Rectal smooth muscle tissue (tissue), 1 donor: ENCODE measurements around the gene B4GALT1.

ENCODE experiments used
- H3K27ac ChIP-seq: one replicate; pipeline ENCODE4 v1.7.0; 2013; ENCODE audit warnings: low read depth, low read length, inconsistent platforms
- H3K27me3 ChIP-seq: one replicate; pipeline ENCODE4 v1.7.0; 2013; ENCODE audit warnings: low read length; ENCODE audit not compliant: control insufficient read depth, insufficient read depth
- H3K36me3 ChIP-seq: one replicate; pipeline ENCODE4 v1.7.0; 2013; ENCODE audit warnings: low read length; ENCODE audit not compliant: control insufficient read depth, insufficient read depth
- H3K4me1 ChIP-seq: one replicate; pipeline ENCODE4 v1.7.0; 2013; ENCODE audit warnings: low read length; ENCODE audit not compliant: control insufficient read depth, insufficient read depth
- H3K4me3 ChIP-seq: one replicate; pipeline ENCODE4 v1.7.0; 2013; ENCODE audit warnings: low read length
- H3K9ac ChIP-seq: one replicate; pipeline ENCODE4 v1.7.0; 2013; ENCODE audit warnings: low read length

B4GALT1 gene

DNA sequence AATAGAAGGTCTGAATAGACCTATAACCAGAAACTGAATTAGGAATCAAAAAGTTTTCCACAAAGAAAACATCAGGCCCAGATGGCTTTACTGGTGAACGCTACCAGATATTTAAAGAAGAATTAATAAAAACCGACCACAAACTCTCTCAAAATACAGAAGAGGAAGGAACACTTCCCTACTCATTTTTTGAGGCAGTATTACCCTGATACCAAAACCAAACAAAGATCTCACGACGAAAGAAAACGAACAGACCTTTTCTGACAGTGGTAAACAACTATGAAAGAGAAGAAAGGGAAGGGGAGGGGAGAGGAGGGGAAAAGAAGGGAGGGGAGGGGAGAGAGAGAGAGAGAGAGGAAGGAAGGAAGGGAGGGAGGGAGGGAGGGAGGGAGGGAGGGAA, 13.5 kb downstream of the B4GALT1 start:
- Histone ChIP-seq H3K4me1 (peaks cover 25% of the 10 kb centered on the region), H3K9ac (no peak overlapping the region), H3K27me3 (no peaks in the 10 kb centered on the region), H3K27ac (no peak overlapping the region), H3K4me3 (no peak overlapping the region), H3K36me3 (no peaks in the 10 kb centered on the region)

- H3K27me3 ChIP-seq: no peaks in the 10 kb centered on the region
- H3K27ac ChIP-seq: no peak overlapping the region
- peaks cover 22% of the 10 kb centered on the region for H3K4me1 ChIP-seq
- no peaks in the 10 kb centered on the region for H3K36me3 ChIP-seq
- no peak overlapping the region for H3K9ac ChIP-seq
- H3K4me3 ChIP-seq: no peak overlapping the region
Observed at GRCh38 chr9:33153001-33153400, 14.1 kb downstream of the B4GALT1 start.

GRCh38 chr9:33151601-33152000, 15.5 kb downstream of the B4GALT1 start:
- H3K9ac ChIP-seq: no peak overlapping the region
- H3K27ac ChIP-seq: peak overlapping the region; percentile 80
- no peaks in the 10 kb centered on the region for H3K36me3 ChIP-seq
- H3K4me1 ChIP-seq: peaks cover 15% of the 10 kb centered on the region
- H3K4me3 ChIP-seq: no peak overlapping the region
- no peaks in the 10 kb centered on the region for H3K27me3 ChIP-seq

DNA sequence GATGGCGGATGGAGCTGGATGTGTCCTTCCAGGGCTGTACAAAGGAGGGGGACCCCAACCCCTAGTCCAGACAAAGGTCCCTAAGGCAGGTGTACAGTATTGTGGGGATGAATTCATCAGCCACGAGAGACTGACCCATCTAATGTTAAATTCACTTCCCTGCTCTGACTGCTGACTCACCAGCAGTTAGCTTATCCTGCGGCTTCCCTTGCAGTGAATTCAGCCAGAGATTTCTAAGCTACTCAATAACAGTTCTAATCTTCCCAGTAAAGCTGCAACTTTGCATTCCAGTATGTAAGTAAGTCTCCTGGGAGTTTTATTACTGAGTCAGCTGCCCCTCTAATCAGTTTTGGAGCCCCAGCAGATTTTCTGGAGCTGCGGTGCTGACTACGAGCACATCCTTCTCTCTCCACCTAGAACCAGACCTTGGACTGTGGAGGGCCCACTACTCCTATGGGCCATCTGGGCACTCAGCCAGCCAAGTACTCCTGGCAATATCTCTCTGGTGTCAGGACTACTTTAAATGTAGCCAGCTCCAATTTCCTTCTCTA, 16.1 kb downstream of the B4GALT1 start:
- Histone ChIP-seq H3K9ac (no peak overlapping the region), H3K4me3 (no peak overlapping the region), H3K4me1 (peaks cover 13% of the 10 kb centered on the region), H3K27me3 (no peaks in the 10 kb centered on the region), H3K27ac (peak overlapping the region; percentile 80), H3K36me3 (no peaks in the 10 kb centered on the region)

GRCh38 chr9:33148367-33149014, 18.6 kb downstream of the B4GALT1 start:
- peaks cover 13% of the 10 kb centered on the region for H3K4me1 ChIP-seq
- no peak overlapping the region for H3K4me3 ChIP-seq
- H3K27ac ChIP-seq: no peak overlapping the region
- no peaks in the 10 kb centered on the region for H3K27me3 ChIP-seq
- H3K36me3 ChIP-seq: peaks cover under 1% of the 10 kb centered on the region
- no peak overlapping the region for H3K9ac ChIP-seq

DNA sequence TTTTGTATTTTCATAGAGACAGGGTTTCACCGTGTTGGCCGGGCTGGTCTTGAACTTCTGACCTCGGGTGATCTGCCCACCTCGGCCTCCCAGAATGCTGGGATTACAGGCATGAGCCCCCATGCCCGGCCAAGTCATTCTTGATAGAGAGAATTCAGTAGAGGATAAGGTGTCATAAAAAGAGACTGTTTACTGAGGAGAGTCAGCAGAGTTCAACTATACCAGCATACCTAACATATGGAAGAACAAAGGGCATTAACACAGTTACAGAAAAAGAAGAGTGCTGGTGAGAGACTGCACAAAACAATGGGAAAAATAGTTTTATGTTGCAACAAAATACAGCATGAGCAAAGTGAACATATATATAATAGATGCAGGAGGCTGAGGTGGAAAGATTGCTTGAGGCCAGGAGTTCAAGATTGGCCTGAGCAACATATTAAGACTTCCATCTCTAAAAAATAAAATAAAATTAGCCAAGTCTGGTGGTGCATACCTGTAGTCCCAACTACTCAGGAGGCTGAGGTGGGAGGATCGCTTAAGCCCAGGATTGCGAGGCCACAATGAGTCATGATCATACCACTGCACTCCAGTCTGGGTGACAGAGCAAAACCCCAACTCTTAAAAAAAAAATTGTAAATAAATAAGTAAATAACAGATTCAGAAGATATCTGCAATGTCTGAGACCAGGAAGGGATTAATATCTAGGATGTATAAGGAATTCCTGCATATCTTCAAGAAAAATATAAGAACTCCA, 19.5 kb downstream of the B4GALT1 start:
- Histone ChIP-seq H3K27ac (no peak overlapping the region), H3K27me3 (no peaks in the 10 kb centered on the region), H3K4me1 (peaks cover 13% of the 10 kb centered on the region), H3K36me3 (peaks cover 2% of the 10 kb centered on the region), H3K9ac (no peak overlapping the region), H3K4me3 (no peak overlapping the region)

GRCh38 chr9:33146298-33146697, 20.8 kb downstream of the B4GALT1 start:
- no peak overlapping the region for H3K27ac ChIP-seq
- H3K27me3 ChIP-seq: no peaks in the 10 kb centered on the region
- peaks cover 7% of the 10 kb centered on the region for H3K4me1 ChIP-seq
- H3K4me3 ChIP-seq: no peak overlapping the region
- H3K9ac ChIP-seq: no peak overlapping the region
- peaks cover 2% of the 10 kb centered on the region for H3K36me3 ChIP-seq

GRCh38 chr9:33144551-33144950, 22.6 kb downstream of the B4GALT1 start:
- peaks cover 14% of the 10 kb centered on the region for H3K4me1 ChIP-seq
- peaks cover 2% of the 10 kb centered on the region for H3K36me3 ChIP-seq
- no peak overlapping the region for H3K27ac ChIP-seq
- no peak overlapping the region for H3K4me3 ChIP-seq
- no peaks in the 10 kb centered on the region for H3K27me3 ChIP-seq
- no peak overlapping the region for H3K9ac ChIP-seq

- H3K36me3 ChIP-seq: peaks cover 2% of the 10 kb centered on the region
- H3K27ac ChIP-seq: no peak overlapping the region
- H3K4me3 ChIP-seq: no peak overlapping the region
- no peaks in the 10 kb centered on the region for H3K27me3 ChIP-seq
- H3K9ac ChIP-seq: no peak overlapping the region
- H3K4me1 ChIP-seq: peaks cover 20% of the 10 kb centered on the region
Observed at GRCh38 chr9:33143241-33143661, 23.9 kb downstream of the B4GALT1 start.

GRCh38 chr9:33142535-33142934, 24.6 kb downstream of the B4GALT1 start:
- no peak overlapping the region for H3K27ac ChIP-seq
- H3K27me3 ChIP-seq: no peaks in the 10 kb centered on the region
- H3K4me1 ChIP-seq: peaks cover 20% of the 10 kb centered on the region
- H3K9ac ChIP-seq: no peak overlapping the region
- peaks cover 2% of the 10 kb centered on the region for H3K36me3 ChIP-seq
- no peak overlapping the region for H3K4me3 ChIP-seq

GRCh38 chr9:33140401-33141360, 26.5 kb downstream of the B4GALT1 start:
- peaks cover 23% of the 10 kb centered on the region for H3K4me1 ChIP-seq
- peaks cover 2% of the 10 kb centered on the region for H3K36me3 ChIP-seq
- H3K27ac ChIP-seq: peak overlapping the region; percentile 80
- no peak overlapping the region for H3K9ac ChIP-seq
- H3K4me3 ChIP-seq: no peak overlapping the region
- no peaks in the 10 kb centered on the region for H3K27me3 ChIP-seq
